NCI-H69 (cell line): ENCODE results near the gene ZNRD2.

Experiments used
- DNase-seq: peaks from one replicate; lab custom pipeline; 2025; lab: John Stamatoyannopoulos, UW

Gene ZNRD2

GRCh38 chr11:65573391-65574079 lies 3.3 kb downstream of the ZNRD2 start:
- DNase-seq: no peak

- peak; percentile 91 for DNase-seq
Observed at GRCh38 chr11:65574109-65574810, 4.0 kb downstream of the ZNRD2 start.

GRCh38 chr11:65574811-65575567 lies 4.7 kb downstream of the ZNRD2 start:
- peak; percentile 92 for DNase-seq

DNA sequence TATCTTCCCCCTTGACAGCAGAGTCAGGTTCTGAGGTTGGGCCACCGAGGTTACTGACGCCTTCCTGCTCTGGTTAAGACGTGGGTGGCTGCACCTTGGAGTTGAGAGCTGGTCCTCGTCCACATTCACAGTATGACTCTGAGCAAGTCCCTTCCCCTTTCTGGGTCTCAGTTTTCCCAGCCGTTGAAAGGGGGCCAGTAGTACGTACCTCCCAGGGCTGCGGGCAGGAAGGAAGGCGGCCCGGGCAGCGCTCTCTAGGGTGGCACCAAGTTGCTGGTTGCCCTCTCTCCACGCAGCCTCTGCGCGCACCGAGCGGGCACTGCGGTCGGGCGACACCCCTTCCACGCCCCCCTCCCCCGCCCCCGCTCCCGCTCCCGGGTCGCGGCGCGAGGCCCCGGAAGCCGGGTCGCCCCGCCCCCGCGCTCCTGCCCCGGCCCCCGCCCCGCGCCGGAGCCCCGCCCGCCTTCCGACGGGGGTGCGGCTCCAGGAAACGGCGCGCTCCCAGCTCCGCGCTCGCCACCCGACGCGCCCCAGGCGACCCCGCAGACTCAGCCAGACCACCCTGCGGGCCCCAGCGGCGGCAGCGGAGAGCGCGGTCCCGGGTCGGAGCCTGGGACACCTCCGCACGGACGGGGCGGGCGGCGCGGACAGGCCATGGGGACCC lies 5.4 kb downstream of the ZNRD2 start, which contains the start of gene EHBP1L1:
Gene EHBP1L1 (plus strand): TSS at position 486 of the 664 bp plus-strand sequence. CDS start 250 bp downstream, outside the sequence.
- peak; percentile 88 for DNase-seq

DNA sequence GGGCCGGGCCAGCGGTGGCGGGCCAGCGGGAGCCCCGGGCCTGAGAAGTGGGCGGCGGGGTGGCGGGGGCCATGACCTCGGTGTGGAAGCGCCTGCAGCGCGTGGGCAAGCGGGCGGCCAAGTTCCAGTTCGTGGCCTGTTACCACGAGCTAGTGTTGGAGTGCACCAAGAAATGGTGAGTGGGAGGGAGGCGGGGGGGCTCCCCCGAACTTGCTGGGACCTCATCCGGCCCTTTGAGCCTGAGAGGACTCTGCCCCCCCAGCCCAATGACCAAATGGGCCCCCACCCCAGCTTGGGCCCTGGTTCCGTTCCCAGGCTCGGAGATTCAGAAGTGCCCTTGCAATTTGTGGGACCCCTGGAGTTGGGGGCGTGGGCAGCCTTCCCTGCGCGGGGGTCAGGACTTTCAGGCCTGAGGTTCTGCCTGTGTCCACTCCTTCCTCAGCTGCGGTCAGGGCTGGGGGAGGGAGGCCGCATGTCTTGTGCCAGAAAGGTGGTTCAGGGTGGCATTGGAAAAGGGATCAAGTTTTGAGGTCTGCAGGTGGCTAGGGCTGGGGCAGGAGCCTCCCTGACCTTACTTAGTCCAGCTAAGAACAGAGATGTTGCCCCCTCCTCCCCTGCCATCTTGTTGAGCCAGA lies 6.1 kb downstream of the ZNRD2 start:
- no peak for DNase-seq

DNA sequence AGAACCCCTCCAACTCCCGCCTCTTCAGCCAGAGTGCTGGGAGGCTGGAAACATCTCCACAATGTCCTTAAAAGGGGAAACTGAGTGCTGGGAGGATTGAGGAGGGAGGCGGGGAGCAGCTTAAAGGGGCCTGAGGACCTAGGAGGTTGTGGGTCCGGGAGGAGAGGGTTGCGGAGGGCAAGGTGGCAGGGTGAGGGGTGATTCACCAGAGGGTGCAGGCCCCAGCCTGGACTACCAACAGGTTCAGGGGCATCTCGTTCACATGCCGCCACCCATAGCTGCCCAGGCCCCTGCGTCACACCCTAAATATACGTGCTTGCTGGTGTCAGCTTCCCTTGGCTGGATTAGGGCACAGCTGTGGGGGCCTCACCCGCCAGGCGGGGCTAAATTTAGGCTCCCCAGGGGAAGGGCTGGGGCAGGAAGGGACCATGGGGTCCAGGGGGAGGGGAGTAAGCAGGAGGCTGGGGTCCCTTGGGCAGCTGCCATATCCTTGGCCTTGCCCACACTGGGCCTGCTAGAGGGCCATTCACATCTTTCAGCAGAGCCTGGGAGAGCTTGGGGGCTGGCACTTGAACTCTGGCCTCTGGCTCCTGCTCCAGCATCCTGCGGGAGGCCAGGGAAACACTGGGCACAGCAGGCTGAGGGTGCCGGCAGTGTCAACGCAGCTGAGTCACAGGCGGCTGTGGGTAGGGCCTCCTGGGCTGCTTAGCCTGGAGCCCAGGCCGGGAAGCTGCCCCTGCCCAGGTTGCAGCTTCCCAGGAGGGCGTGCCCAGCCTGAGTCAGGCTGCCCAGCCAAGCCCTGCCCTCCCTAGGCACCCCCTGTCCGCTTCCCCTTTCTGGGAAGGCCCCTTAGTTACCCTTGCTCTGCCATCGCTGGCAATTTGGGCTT lies 6.8 kb downstream of the ZNRD2 start:
- peak; percentile 48 for DNase-seq

GRCh38 chr11:65577756-65578109 lies 7.5 kb downstream of the ZNRD2 start:
- DNase-seq: no peak

GRCh38 chr11:65578134-65578533 lies 7.9 kb downstream of the ZNRD2 start:
- no peak for DNase-seq

DNA sequence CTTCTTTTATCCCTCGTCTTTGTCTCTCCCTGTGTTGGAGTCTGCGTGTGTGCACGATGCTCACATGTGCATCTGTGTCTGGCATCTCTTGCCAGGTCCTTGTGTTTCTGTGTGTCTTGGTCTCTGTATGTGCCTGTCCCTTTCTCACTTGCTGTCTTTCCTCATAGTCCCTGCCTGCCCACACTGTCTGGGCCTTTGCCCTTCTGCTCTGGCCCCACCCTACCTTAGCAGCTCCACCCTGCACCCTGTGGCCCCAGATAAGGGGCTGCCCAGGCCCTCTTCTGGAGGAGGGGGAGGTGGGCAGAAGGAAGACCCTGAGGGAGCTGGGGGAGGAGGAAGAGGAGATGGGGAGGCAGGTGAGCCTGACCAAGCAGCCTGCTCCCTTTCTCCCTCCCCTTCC lies 8.4 kb downstream of the ZNRD2 start:
- DNase-seq: no peak

DNA sequence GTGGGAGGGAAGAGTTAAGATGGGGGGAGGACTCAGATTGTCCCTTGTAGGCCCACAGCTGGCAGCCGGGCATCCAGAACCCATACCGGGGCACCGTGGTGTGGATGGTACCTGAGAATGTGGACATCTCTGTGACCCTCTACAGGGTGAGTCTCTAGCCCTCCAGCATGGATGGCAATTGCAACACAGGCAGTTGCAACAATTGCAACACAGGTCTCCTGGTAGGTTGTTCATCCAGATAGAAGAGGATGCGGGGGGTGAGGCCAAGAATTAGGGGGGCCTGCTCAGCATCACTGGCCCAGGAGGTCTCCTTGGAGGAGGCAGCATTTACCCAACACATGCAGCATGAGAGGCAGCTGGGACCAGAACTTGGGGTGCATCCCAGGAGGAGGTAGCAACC lies 9.0 kb downstream of the ZNRD2 start:
- no peak for DNase-seq

- DNase-seq: no peak
Observed at GRCh38 chr11:65580031-65580692, 9.9 kb downstream of the ZNRD2 start.

DNA sequence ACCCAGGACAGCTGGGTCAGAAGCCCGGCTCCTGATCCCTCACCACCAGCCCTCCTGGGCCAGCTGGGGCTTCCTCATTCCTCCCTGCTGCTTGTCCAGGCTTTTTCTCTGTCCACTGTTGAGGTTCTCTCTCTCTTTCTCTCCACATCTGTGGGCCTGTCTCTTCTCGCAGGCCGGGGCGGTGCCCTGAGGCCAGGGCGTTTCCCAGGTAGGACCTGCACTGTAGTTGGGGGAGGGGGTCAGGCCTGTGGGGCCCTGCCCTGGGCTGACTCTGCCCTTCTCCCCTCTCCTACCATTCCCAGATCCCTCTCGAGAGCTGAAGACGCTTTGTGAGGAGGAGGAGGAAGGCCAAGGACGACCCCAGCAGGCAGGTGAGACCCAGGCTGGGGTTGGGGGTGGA lies 10.5 kb downstream of the ZNRD2 start:
- no peak for DNase-seq

DNA sequence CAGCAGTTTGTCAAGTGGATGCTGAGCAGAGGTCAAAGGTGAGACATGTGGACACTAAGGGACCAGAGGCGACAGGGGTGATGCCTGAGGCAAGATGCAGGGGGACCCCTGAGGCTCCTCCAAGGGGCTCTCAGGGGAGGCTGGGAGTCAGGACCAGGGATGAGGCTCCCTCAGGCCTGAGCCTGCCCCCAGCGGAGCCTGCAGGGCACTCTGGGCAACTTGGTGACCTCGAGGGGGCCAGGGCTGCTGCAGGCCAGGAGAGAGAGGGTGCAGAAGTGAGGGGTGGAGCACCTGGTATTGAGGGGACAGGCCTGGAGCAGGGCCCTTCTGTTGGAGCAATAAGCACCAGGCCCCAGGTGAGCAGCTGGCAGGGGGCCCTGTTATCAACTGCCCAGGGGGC lies 11.7 kb downstream of the ZNRD2 start:
- DNase-seq: no peak

DNA sequence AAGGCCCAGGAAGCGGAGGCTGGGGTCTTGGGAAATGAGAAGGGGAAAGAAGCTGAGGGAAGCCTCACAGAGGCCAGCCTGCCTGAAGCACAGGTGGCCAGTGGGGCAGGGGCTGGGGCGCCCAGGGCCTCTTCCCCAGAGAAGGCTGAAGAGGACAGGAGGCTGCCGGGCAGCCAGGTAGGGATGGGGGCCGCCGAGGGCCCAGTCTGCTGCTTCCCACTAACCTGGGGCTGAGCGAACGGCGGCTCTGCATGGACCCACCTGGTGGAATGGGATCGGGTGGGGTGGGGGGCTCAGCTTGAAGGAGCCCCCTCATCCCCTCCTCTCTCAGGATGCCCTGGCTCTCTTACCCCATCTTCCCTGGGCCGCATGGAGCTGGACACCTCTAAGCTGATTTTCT lies 13.3 kb downstream of the ZNRD2 start:
- DNase-seq: no peak

DNA sequence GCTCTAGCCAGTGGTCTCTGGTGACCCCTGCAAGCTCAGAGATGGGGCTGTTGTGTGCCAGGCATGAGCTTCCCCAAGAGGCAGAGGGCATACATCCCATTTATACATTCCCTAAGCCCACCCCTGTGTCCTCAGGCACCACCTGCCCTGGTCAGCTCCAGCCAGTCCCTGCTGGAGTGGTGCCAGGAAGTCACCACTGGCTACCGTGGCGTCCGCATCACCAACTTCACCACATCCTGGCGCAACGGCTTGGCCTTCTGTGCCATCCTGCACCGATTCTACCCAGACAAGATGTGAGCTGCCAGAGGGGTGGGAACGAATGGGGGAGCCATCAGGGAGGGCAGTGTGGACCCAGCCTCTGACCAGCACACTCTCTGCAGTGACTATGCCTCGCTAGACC lies 13.8 kb downstream of the ZNRD2 start:
- DNase-seq: no peak

- DNase-seq: peak; percentile 73
Observed at GRCh38 chr11:65584723-65585171, 14.5 kb downstream of the ZNRD2 start.

DNA sequence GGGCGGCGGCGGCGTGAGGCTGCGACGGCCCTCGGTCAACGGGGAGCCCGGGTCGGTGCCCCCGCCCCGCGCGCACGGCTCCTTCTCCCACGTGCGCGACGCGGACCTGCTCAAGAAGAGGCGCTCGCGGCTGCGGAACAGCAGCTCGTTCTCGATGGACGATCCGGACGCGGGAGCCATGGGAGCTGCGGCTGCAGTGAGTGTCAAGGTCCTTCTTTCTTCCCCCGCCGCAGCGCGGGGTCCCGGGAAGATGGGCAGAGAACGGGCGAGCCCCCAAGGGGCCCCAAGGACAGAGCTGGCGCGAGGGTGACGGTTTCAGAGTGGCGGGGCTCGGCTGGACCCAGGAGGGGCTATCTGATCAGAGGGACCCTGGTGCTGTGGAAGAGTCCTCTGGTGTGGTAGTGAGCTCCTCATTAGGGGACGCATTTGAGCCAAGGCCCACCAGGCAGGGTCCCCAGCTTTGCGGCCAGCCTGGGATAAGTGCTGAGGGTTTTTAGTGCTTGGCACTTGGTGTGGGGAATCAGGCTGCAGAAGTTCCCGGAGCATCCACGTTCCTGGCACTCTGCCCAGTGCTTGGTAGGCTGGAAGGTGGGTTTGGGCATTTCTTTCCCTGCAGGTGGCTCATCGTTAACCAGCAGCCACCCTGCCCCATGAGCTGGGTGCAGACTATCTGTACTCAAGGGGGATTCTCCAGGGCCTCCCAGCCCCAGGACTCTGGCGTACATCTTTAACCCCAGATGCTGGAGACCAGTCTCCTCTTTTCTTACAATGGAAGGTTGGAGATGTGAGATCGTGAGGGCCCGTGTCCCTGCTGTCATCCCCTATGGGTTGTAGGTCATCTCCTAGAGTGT lies 15.3 kb downstream of the ZNRD2 start:
- peak; percentile 51 for DNase-seq

- no peak for DNase-seq
Observed at GRCh38 chr11:65586247-65586630, 16.0 kb downstream of the ZNRD2 start.

GRCh38 chr11:65586676-65587075 lies 16.4 kb downstream of the ZNRD2 start:
- DNase-seq: no peak
